ENCODE measurements around the gene DENND5A.

DNA sequence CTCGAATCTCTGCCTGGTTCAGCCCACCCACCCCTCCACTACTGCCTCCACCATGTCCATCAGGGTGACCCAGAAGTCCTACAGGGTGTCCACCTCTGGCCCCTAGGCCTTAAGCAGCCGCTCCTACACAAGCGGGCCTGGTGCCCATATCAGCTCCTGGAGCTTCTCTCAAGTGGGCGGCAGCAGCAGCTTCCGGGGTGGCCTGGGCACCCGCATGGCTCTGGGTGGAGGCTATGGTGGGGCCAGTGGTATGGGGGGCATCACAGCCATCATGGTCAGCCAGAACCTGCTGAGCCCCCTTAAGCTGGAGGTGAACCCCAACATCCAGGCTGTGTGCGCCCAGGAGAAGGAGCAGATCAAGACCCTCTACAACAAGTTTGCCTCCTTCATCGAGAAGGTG, 170.7 kb downstream of the DENND5A start:
- TF ChIP-seq, protein P1, sequence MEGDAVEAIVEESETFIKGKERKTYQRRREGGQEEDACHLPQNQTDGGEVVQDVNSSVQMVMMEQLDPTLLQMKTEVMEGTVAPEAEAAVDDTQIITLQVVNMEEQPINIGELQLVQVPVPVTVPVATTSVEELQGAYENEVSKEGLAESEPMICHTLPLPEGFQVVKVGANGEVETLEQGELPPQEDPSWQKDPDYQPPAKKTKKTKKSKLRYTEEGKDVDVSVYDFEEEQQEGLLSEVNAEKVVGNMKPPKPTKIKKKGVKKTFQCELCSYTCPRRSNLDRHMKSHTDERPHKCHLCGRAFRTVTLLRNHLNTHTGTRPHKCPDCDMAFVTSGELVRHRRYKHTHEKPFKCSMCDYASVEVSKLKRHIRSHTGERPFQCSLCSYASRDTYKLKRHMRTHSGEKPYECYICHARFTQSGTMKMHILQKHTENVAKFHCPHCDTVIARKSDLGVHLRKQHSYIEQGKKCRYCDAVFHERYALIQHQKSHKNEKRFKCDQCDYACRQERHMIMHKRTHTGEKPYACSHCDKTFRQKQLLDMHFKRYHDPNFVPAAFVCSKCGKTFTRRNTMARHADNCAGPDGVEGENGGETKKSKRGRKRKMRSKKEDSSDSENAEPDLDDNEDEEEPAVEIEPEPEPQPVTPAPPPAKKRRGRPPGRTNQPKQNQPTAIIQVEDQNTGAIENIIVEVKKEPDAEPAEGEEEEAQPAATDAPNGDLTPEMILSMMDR (IDR thresholded peaks at IDR 0.05; ENCODE audit: low read depth, low read length): no peak
- TF ChIP-seq, protein P2, sequence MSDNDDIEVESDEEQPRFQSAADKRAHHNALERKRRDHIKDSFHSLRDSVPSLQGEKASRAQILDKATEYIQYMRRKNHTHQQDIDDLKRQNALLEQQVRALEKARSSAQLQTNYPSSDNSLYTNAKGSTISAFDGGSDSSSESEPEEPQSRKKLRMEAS (IDR thresholded peaks at IDR 0.05; ENCODE audit: low read depth, low read length): no peak
- TF ChIP-seq POLR2A (IDR thresholded peaks at IDR 0.05; ENCODE audit: extremely low read depth, insufficient read length) (no peak), MYC (IDR thresholded peaks at IDR 0.05; ENCODE audit: low read depth, low read length) (no peak)
